DLD1 (cell line): ENCODE data around the gene PKN2.
"Not testable (repeated sequence)": the region's sequence is repeated elsewhere in the genome, so short reads cannot be mapped to it uniquely, and the experiment has no call there.

Source experiments
- in situ Hi-C: cut with HindIII; loops from 2 replicates; pipeline ENCODE4 v1.10.0; 2017; ENCODE audit warnings: low sequenced_read_pairs

The PKN2 gene

GRCh38 chr1:88784551-88784950 is 100.5 kb downstream of the PKN2 start:
- in situ Hi-C loops: no loop called here

- in situ Hi-C loops: no loop called here
Observed at GRCh38 chr1:88787023-88787903, 103.2 kb downstream of the PKN2 start.

GRCh38 chr1:88791192-88791591 is 107.1 kb downstream of the PKN2 start:
- in situ Hi-C loops: no loop called here

GRCh38 chr1:88799491-88799890 is 115.4 kb downstream of the PKN2 start:
- in situ Hi-C loops: no loop called here

- in situ Hi-C loops: no loop called here
Observed at GRCh38 chr1:88800382-88801051, 116.4 kb downstream of the PKN2 start.

GRCh38 chr1:88801575-88802208 is 117.6 kb downstream of the PKN2 start:
- in situ Hi-C loops: no loop called here

- in situ Hi-C loops: no loop called here
Observed at GRCh38 chr1:88802404-88802803, 118.3 kb downstream of the PKN2 start.

GRCh38 chr1:88802950-88803349 is 118.9 kb downstream of the PKN2 start:
- in situ Hi-C loops: no loop called here

- in situ Hi-C loops: no loop called here
Observed at GRCh38 chr1:88803444-88803843, 119.4 kb downstream of the PKN2 start.

- in situ Hi-C loops: no loop called here
Observed at GRCh38 chr1:88812366-88812765, 128.3 kb downstream of the PKN2 start.

- in situ Hi-C loops: no loop called here
Observed at GRCh38 chr1:88813471-88813870, 129.4 kb downstream of the PKN2 start.

GRCh38 chr1:88819642-88820041 is 135.6 kb downstream of the PKN2 start:
- in situ Hi-C loops: not testable (repeated sequence)

GRCh38 chr1:88825721-88826120 is 141.6 kb downstream of the PKN2 start:
- in situ Hi-C loops: no loop called here

GRCh38 chr1:88847643-88848042 is 163.6 kb downstream of the PKN2 start:
- in situ Hi-C loops: no loop called here

GRCh38 chr1:88851303-88852063 is 167.4 kb downstream of the PKN2 start:
- in situ Hi-C loops: no loop called here

- in situ Hi-C loops: no loop called here
Observed at GRCh38 chr1:88867743-88868521, 183.9 kb downstream of the PKN2 start.

GRCh38 chr1:88869644-88870043 is 185.6 kb downstream of the PKN2 start:
- in situ Hi-C loops: not testable (repeated sequence)

- in situ Hi-C loops: no loop called here
Observed at GRCh38 chr1:88873737-88874349, 189.8 kb downstream of the PKN2 start.

GRCh38 chr1:88875595-88875994 is 191.5 kb downstream of the PKN2 start:
- in situ Hi-C loops: no loop called here
